GM12878 (cell line): ENCODE results near the gene SNX33. TPM values are rescaled to one million over a fixed set of nuclear protein-coding genes. Genes with fewer than 3 reads are reported as not detected.

Source experiments
- IRF3 ChIP-seq: fragments of 450-650 bp; IDR thresholded peaks from 2 replicates; pipeline ENCODE4 v1.6.1; 2014; ENCODE audit warnings: mild to moderate bottlenecking
- KAT2A ChIP-seq: conservative IDR thresholded peaks from 2 replicates; pipeline ENCODE4 v1.6.1; 2011; ENCODE audit warnings: low read depth, low read length; ENCODE audit not compliant: control insufficient read depth
- NFIC ChIP-seq: IDR thresholded peaks from 2 replicates; pipeline ENCODE4 v1.6.1; 2012; ENCODE audit warnings: low read depth, mild to moderate bottlenecking, inconsistent platforms, low read length, moderate library complexity
- NKRF ChIP-seq: fragments of 450-650 bp; conservative IDR thresholded peaks from 2 replicates; pipeline ENCODE4 v1.6.1; 2017; ENCODE audit warnings: mild to moderate bottlenecking, moderate library complexity
- PAX5 ChIP-seq: IDR thresholded peaks from 2 replicates; pipeline ENCODE4 v1.6.1; 2011; ENCODE audit warnings: low read depth, low read length, borderline replicate concordance
- PML ChIP-seq: IDR thresholded peaks from 2 replicates; pipeline ENCODE4 v1.6.1; 2012; ENCODE audit warnings: low read length, inconsistent platforms
- RAD21 ChIP-seq: IDR thresholded peaks from 2 replicates; pipeline ENCODE4 v1.6.1; 2011; ENCODE audit warnings: mild to moderate bottlenecking, low read depth, low read length, moderate library complexity; ENCODE audit not compliant: insufficient read depth
- RUNX3 ChIP-seq: IDR thresholded peaks from 2 replicates; pipeline ENCODE4 v1.6.1; 2012; ENCODE audit warnings: low read length, inconsistent platforms
- SMAD5 ChIP-seq: IDR thresholded peaks from 2 replicates; pipeline ENCODE4 v1.6.1; 2016; ENCODE audit warnings: antibody characterized with exemption, low read depth
- SUPT20H ChIP-seq: IDR thresholded peaks from 2 replicates; pipeline ENCODE4 v1.6.1; 2011; ENCODE audit warnings: low read depth, mild to moderate bottlenecking, low read length, moderate library complexity, borderline replicate concordance; ENCODE audit not compliant: control insufficient read depth
- TAF1 ChIP-seq: IDR thresholded peaks from 2 replicates; pipeline ENCODE4 v1.6.1; 2011; ENCODE audit warnings: mild to moderate bottlenecking, low read depth, low read length, borderline replicate concordance
- ZNF24 ChIP-seq: fragments of 450-650 bp; IDR thresholded peaks from 2 replicates; pipeline ENCODE4 v1.6.1; 2017; ENCODE audit warnings: antibody characterized with exemption, mild to moderate bottlenecking
- polyA plus RNA-seq, 11 experiments: library from polyadenylated mRNA; depleted of rRNA in 4 of 11; unstranded in 6 of 11; stranded (reverse) in 5 of 11; fragments of >200 nt; fragmentation: Nextera tagmentation in 4 of 11; fragmentation: Illumina TruSeq in 1 of 11; extraction: Ambion mirVana in 4 of 11; extraction: Trizol in 1 of 11; gene quantifications; 1 replicate in 1 of 11; 2 replicates in 10 of 11; pipeline versions ENCODE4 v1.2.1 to v1.2.3, GENCODE V29; 2011 to 2016; ENCODE audit warnings: inconsistent platforms in 2 of 11, missing spikeins in 2 of 11, low read depth in 1 of 11
- total RNA-seq, 4 experiments: library from RNA; depleted of rRNA in 3 of 4; stranded (reverse); fragments of >200 nt in 3 of 4; fragmentation: Illumina TruSeq in 1 of 4; extraction: Trizol in 1 of 4; gene quantifications; 2 replicates each; pipeline versions ENCODE4 v1.2.1 to v1.2.3, GENCODE V29; 2013 to 2021
- TF ChIP-seq, protein P1 (sequence below): fragments of 450-650 bp; IDR thresholded peaks from 2 replicates; pipeline ENCODE4 v1.6.1; 2018; ENCODE audit warnings: borderline replicate concordance, mild to moderate bottlenecking; ENCODE audit not compliant: partially characterized antibody
- TF ChIP-seq, protein P2 (sequence below): fragments of 450-650 bp; formaldehyde crosslinking; IDR thresholded peaks from 2 replicates; pipeline ENCODE4 v1.4.0; 2022; ENCODE audit warnings: mild to moderate bottlenecking, moderate library complexity

Gene SNX33
- total and polyA plus RNA-seq, 10 of the 15 experiments (the other 5 are each of a cell fraction or from before 2014, with no cell fraction given) = 0.13 to 1.9 (median 0.55) TPM

DNA sequence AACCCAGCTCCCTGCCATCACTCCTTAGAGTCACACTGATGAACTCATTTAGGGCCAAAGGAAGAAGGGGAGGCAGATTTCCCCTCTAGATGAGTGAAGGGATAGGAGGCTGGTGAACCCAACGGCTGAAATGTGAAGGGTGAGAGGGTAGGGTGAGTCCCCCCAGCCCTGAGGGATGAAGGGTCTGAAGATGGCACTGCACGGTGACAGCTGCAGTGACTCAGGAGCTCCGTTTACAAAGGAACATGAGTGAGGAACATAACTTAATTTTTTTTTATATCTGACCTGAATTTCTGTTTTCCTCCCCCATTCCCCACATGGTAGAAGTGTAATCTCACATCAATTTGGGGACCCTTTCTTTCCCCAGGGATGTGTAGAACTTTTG is 14.0 kb downstream of the SNX33 start (continued):
- TF ChIP-seq, protein P1, sequence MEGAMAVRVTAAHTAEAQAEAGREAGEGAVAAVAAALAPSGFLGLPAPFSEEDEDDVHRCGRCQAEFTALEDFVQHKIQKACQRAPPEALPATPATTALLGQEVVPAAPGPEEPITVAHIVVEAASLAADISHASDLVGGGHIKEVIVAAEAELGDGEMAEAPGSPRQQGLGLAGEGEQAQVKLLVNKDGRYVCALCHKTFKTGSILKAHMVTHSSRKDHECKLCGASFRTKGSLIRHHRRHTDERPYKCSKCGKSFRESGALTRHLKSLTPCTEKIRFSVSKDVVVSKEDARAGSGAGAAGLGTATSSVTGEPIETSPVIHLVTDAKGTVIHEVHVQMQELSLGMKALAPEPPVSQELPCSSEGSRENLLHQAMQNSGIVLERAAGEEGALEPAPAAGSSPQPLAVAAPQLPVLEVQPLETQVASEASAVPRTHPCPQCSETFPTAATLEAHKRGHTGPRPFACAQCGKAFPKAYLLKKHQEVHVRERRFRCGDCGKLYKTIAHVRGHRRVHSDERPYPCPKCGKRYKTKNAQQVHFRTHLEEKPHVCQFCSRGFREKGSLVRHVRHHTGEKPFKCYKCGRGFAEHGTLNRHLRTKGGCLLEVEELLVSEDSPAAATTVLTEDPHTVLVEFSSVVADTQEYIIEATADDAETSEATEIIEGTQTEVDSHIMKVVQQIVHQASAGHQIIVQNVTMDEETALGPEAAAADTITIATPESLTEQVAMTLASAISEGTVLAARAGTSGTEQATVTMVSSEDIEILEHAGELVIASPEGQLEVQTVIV = no peak
- TF ChIP-seq ZNF24 = no peak
- TF ChIP-seq TAF1 = no peak
- no peak for TF ChIP-seq NKRF
- TF ChIP-seq NFIC = no peak
- no peak for TF ChIP-seq PAX5
- no peak for TF ChIP-seq KAT2A
- no peak for TF ChIP-seq RAD21
- TF ChIP-seq RUNX3 = no peak
- no peak for TF ChIP-seq PML
- TF ChIP-seq IRF3 = no peak
- no peak for TF ChIP-seq SUPT20H
- TF ChIP-seq, protein P2, sequence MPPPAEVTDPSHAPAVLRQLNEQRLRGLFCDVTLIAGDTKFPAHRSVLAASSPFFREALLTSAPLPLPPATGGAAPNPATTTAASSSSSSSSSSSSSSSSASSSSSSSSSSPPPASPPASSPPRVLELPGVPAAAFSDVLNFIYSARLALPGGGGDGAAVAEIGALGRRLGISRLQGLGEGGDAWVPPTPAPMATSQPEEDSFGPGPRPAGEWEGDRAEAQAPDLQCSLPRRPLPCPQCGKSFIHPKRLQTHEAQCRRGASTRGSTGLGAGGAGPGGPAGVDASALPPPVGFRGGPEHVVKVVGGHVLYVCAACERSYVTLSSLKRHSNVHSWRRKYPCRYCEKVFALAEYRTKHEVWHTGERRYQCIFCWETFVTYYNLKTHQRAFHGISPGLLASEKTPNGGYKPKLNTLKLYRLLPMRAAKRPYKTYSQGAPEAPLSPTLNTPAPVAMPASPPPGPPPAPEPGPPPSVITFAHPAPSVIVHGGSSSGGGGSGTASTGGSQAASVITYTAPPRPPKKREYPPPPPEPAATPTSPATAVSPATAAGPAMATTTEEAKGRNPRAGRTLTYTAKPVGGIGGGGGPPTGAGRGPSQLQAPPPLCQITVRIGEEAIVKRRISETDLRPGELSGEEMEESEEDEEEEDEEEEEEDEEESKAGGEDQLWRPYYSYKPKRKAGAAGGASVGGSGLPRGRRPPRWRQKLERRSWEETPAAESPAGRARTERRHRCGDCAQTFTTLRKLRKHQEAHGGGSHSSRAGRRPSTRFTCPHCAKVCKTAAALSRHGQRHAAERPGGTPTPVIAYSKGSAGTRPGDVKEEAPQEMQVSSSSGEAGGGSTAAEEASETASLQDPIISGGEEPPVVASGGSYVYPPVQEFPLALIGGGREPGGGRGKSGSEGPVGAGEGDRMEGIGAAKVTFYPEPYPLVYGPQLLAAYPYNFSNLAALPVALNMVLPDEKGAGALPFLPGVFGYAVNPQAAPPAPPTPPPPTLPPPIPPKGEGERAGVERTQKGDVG (CRISPR knock-in tag) = no peak
- no peak for TF ChIP-seq SMAD5
